Activated CD4-positive, alpha-beta memory T cell treated with anti-CD3 and anti-CD28 coated beads for 36 hours (primary cell): ENCODE data around the gene OOSP4B. TPM values are rescaled to one million over a fixed set of nuclear protein-coding genes. Genes with fewer than 3 reads are reported as not detected.
"Not testable (repeated sequence)": the region's sequence is repeated elsewhere in the genome, so short reads cannot be mapped to it uniquely, and the experiment has no call there.

ENCODE experiments used
- CTCF ChIA-PET: fragments of 350-600 bp; sonication (Branson Sonifier 250); formaldehyde crosslinking; loops from one replicate; lab custom pipeline; 2021; ENCODE audit warnings: antibody characterized with exemption, inconsistent platforms; lab: Charles Lee
- POLR2A ChIA-PET: fragments of 350-600 bp; sonication (Branson Sonifier 250); formaldehyde crosslinking; loops from one replicate; lab custom pipeline; 2021; ENCODE audit warnings: antibody characterized with exemption; lab: Charles Lee
- DNase-seq: peaks from one replicate; pipeline ENCODE4 v3.0.0-alpha.2; 2020
- H3K27ac Mint-ChIP-seq: one replicate; pipeline ENCODE4 v1.8.0; 2021; ENCODE audit warnings: mixed read lengths
- H3K27me3 Mint-ChIP-seq: one replicate; pipeline ENCODE4 v1.8.0; 2021; ENCODE audit warnings: mixed read lengths
- H3K36me3 Mint-ChIP-seq: one replicate; pipeline ENCODE4 v1.8.0; 2021; ENCODE audit warnings: mixed read lengths
- H3K4me1 Mint-ChIP-seq: one replicate; pipeline ENCODE4 v1.8.0; 2021; ENCODE audit warnings: low read depth, mixed read lengths
- H3K4me3 Mint-ChIP-seq: one replicate; pipeline ENCODE4 v1.8.0; 2021; ENCODE audit warnings: mild to moderate bottlenecking, mixed read lengths
- H3K9me3 Mint-ChIP-seq: one replicate; pipeline ENCODE4 v1.8.0; 2021; ENCODE audit warnings: mixed read lengths
- intact Hi-C: fragments of 100-400 bp; cut with micrococcal nuclease; formaldehyde crosslinking; loops from one replicate; pipeline ENCODE4 v1.15.1; 2023
- total RNA-seq, 2 experiments: library from RNA; stranded (reverse); gene quantifications; one replicate each; pipeline ENCODE4 v1.2.3, GENCODE V29; 2021

Gene OOSP4B
- not detected for total RNA-seq

- H3K9me3 Mint-ChIP-seq = peaks cover 2% of the 10 kb centered on the region
- no peak within 1 kb of the TSS for H3K4me3 Mint-ChIP-seq
- no peaks in the 10 kb centered on the region for H3K4me1 Mint-ChIP-seq
- H3K27me3 Mint-ChIP-seq = peaks cover 12% of the 10 kb centered on the region
- intact Hi-C loops = no loop called here
- H3K36me3 Mint-ChIP-seq = no peaks in the 10 kb centered on the region
- no peak within 1 kb of the TSS for H3K27ac Mint-ChIP-seq
- CTCF ChIA-PET = no interaction called here
- DNase-seq = no peak
- POLR2A ChIA-PET = no interaction called here
Measured at GRCh38 chr11:60016881-60017280, at the start of gene OOSP4B. TSS of gene OOSP4B (plus strand) at chr11:60017181.

GRCh38 chr11:59967677-59968394, 49.1 kb upstream of the OOSP4B start:
- intact Hi-C loops = no loop called here

DNA sequence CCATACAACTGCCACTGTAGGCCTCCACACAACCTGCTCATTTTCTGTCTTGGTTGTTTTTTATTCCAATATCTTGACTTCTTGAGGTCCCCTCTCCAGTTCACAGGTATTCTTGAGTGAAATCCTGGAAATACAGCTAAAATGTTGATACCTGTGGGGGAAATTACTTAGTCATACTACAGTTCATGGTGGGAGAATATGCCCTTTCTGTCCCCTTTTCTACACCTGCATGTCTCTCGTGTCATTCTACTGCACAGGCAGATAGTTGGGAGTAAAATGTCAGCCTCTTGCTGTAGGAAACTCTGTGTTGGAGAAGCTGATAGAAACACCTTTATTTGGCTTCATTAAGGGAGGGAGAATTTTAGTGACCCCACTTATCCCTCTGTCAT, 48.6 kb upstream of the OOSP4B start:
- POLR2A ChIA-PET = no interaction called here
- Mint-ChIP-seq H3K4me3 (no peak overlapping the region), H3K4me1 (no peaks in the 10 kb centered on the region), H3K27ac (no peak overlapping the region), H3K27me3 (peaks cover 10% of the 10 kb centered on the region), H3K9me3 (no peaks in the 10 kb centered on the region), H3K36me3 (no peaks in the 10 kb centered on the region)
- CTCF ChIA-PET = no interaction called here
- intact Hi-C loops = no loop called here
- no peak for DNase-seq

More at GRCh38 chr11:59967677-59968394, 49.1 kb upstream of the OOSP4B start:
- ChIA-PET POLR2A (no interaction called here), CTCF (no interaction called here)
- Mint-ChIP-seq H3K4me1 (no peaks in the 10 kb centered on the region), H3K4me3 (no peak overlapping the region), H3K36me3 (no peaks in the 10 kb centered on the region), H3K27ac (no peak overlapping the region), H3K9me3 (no peaks in the 10 kb centered on the region), H3K27me3 (peaks cover 7% of the 10 kb centered on the region)
- no peak for DNase-seq

DNA sequence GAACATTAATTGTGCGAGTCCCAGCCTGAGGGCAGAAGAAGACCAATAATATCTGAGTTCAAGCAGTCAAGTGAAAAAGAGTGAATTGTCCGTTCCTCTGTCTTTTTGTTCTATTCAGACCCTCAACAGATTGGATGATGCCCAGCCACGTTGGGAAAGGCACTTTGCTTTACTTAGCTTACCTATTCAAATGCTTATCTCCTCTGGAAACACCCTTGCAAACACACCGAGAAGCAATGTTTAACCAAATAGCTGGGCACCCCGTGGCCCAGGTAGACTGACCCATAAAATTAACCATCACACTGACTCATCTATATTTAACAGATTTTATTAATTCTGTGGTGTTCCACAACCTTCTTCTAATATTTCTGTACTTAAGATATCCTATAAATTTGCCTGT, 43.9 kb upstream of the OOSP4B start:
- no peaks in the 10 kb centered on the region for H3K4me1 Mint-ChIP-seq
- no peaks in the 10 kb centered on the region for H3K36me3 Mint-ChIP-seq
- intact Hi-C loops = no loop called here
- H3K4me3 Mint-ChIP-seq = no peak overlapping the region
- no peaks in the 10 kb centered on the region for H3K9me3 Mint-ChIP-seq
- H3K27me3 Mint-ChIP-seq = peaks cover 5% of the 10 kb centered on the region
- H3K27ac Mint-ChIP-seq = no peak overlapping the region
- POLR2A ChIA-PET = no interaction called here
- CTCF ChIA-PET = no interaction called here
- DNase-seq = no peak

DNA sequence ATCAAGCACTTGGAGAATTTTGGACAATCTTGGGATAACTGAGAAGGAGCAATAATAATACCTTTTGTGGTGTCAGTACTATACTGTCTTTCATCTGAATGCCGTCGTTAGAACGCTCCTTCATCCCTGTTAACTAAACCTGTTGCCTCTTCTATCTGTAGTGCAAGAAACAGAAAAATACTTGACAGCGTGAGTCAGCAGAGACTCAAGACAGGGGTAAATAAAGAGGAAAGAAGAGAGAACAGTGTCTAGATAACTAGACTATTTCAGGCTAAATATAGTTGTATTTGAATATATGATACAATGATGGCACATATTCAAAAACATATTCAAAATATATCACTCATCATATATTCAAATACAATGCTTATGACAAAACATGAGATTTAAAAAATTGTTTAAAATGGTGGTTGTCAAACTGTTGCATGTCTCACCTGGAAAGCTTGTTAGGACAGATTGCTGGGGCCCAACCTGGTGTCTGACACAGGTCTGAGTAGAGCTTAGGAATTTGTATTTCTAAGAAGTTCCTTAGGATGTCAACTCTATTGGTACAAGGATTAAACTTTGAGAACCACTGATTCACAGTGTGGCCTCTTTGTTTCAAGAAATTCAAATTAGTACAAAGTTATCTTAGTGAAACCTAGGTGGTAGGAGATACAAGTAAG, 35.7 kb upstream of the OOSP4B start:
- no peak overlapping the region for H3K4me3 Mint-ChIP-seq
- POLR2A ChIA-PET = no interaction called here
- H3K9me3 Mint-ChIP-seq = no peaks in the 10 kb centered on the region
- H3K4me1 Mint-ChIP-seq = no peaks in the 10 kb centered on the region
- H3K36me3 Mint-ChIP-seq = no peaks in the 10 kb centered on the region
- H3K27me3 Mint-ChIP-seq = peaks cover 15% of the 10 kb centered on the region
- CTCF ChIA-PET = no interaction called here
- DNase-seq = no peak
- H3K27ac Mint-ChIP-seq = no peak overlapping the region
- intact Hi-C loops = no loop called here

DNA sequence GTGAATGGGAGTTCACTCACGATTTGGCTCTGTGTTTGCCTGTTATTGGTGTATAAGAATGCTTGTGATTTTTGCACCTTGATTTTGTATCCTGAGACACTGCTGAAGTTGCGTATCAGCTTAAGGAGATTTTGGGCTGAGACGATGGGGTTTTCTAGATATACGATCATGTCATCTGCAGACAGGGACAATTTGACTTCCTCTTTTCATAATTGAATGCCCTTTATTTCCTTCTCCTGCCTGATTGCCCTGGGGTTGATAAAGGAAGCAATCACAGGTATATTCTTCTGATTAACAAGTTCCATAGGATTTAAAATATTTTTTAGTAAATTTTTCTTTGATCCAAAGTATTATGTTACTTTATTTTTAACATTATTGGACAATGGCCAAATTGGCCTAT, 34.9 kb upstream of the OOSP4B start:
- CTCF ChIA-PET, DNase-seq, H3K9me3 Mint-ChIP-seq, POLR2A ChIA-PET, intact Hi-C loops, H3K36me3 Mint-ChIP-seq, H3K4me3 Mint-ChIP-seq, H3K27ac Mint-ChIP-seq, H3K4me1 Mint-ChIP-seq: not testable (repeated sequence)
- H3K27me3 Mint-ChIP-seq = peaks cover 15% of the 10 kb centered on the region

DNA sequence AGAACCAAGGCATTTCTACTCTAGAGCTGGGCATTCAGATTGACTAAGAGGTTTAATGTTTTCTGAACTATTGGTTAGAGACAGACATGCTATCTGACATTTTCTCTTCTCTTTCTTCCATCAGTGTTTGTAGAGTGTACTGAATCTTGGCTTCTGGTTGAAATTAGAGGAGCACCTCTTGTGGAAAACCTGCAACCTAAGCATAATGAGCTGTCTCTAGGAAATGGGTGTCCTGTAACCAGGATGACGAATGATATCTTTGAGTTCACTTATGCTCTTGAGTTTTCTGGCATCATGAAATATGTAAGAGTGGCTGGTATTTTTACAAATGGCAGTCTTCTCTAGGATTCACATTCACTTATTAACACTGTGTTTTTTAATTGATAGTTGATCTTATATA, 33.8 kb upstream of the OOSP4B start:
- Mint-ChIP-seq H3K4me3 (no peak overlapping the region), H3K27me3 (peaks cover 13% of the 10 kb centered on the region)
- CTCF ChIA-PET = no interaction called here

DNA sequence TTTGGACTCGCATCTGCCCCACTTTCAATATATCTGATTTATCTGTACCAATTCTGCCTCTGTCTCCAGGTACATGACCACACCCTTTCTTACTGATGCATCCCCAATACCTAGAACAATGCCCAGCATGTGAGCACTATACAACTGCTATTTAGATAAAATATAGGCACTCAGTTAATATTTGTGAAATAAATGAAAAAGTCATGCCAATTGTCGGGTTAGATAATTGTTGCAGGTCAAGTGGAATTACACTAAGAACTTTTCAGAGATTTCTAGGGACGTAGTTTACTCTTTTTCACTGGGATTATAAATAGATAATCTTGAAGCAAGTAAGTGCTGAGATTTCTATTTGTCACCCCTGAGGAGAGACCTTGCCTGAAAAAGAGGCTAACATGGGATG, 32.6 kb upstream of the OOSP4B start:
- no peak overlapping the region for H3K27ac Mint-ChIP-seq
- no peaks in the 10 kb centered on the region for H3K36me3 Mint-ChIP-seq
- no peaks in the 10 kb centered on the region for H3K9me3 Mint-ChIP-seq
- no peak for DNase-seq
- H3K4me3 Mint-ChIP-seq = no peak overlapping the region
- H3K4me1 Mint-ChIP-seq = no peaks in the 10 kb centered on the region
- peaks cover 10% of the 10 kb centered on the region for H3K27me3 Mint-ChIP-seq
- POLR2A ChIA-PET = no interaction called here
- intact Hi-C loops = no loop called here
- CTCF ChIA-PET = no interaction called here

More for the DNA sequence above, 33.8 kb upstream of the OOSP4B start:
- no peak for DNase-seq
- intact Hi-C loops = no loop called here
- H3K9me3 Mint-ChIP-seq = no peaks in the 10 kb centered on the region
- no peaks in the 10 kb centered on the region for H3K4me1 Mint-ChIP-seq
- POLR2A ChIA-PET = no interaction called here
- no peaks in the 10 kb centered on the region for H3K36me3 Mint-ChIP-seq
- no peak overlapping the region for H3K27ac Mint-ChIP-seq

DNA sequence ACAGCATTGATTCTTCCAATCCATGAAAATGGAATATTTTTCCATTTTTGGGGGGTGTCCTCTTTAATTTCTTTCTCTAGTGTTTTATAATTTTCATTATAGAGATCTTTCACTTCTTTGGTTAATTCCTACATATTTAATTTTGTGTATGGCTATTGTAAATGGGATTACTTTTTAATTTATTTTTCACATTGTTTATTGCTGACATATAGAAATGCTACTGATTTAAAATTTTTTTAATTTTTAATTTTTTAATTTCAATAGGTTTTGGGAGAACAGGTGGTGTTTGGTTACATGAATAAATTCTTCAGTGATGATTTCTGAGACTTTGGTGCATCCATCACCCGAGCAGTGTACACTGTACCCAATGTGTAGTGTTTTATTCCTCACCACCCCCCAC, 26.6 kb upstream of the OOSP4B start:
- H3K4me3 Mint-ChIP-seq = no peak overlapping the region
- POLR2A ChIA-PET = no interaction called here
- H3K4me1 Mint-ChIP-seq = no peaks in the 10 kb centered on the region
- H3K9me3 Mint-ChIP-seq = peaks cover 14% of the 10 kb centered on the region
- no peak overlapping the region for H3K27ac Mint-ChIP-seq
- H3K27me3 Mint-ChIP-seq = peaks cover 13% of the 10 kb centered on the region
- CTCF ChIA-PET = no interaction called here
- H3K36me3 Mint-ChIP-seq = no peaks in the 10 kb centered on the region
- intact Hi-C loops = no loop called here
- no peak for DNase-seq

DNA sequence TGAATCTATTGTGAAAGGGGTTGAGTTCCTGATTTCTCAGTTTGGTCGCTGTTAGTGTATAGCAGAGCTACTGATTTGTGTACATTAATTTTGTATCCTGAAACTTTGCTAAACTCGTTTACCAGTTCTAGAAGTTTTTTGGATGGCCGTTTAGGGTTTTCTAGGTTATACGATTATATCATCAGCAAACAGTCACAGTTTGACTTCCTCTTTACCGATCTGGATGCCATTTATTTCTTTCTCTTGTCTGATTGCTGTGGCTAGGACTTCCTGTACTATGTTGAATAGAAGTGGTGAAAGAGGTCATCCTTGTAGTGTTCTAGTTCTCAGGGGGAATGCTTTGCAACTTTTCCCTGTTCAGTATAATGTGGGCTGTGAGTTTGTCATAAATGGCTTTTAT, 24.6 kb upstream of the OOSP4B start:
- Mint-ChIP-seq H3K27me3 (peaks cover 13% of the 10 kb centered on the region), H3K4me1 (no peaks in the 10 kb centered on the region), H3K27ac (no peak overlapping the region), H3K4me3 (no peak overlapping the region), H3K36me3 (no peaks in the 10 kb centered on the region), H3K9me3 (peaks cover 14% of the 10 kb centered on the region)
- intact Hi-C loops = no loop called here
- CTCF ChIA-PET = no interaction called here
- POLR2A ChIA-PET = no interaction called here
- no peak for DNase-seq

GRCh38 chr11:59997800-59998199, 19.2 kb upstream of the OOSP4B start:
- intact Hi-C loops = no loop called here
- H3K27me3 Mint-ChIP-seq = peaks cover 10% of the 10 kb centered on the region
- no peak overlapping the region for H3K27ac Mint-ChIP-seq
- ChIA-PET POLR2A (no interaction called here), CTCF (no interaction called here)
- no peak for DNase-seq
- no peak overlapping the region for H3K4me3 Mint-ChIP-seq
- no peaks in the 10 kb centered on the region for H3K4me1 Mint-ChIP-seq
- no peaks in the 10 kb centered on the region for H3K36me3 Mint-ChIP-seq
- H3K9me3 Mint-ChIP-seq = no peaks in the 10 kb centered on the region

- ChIA-PET CTCF (no interaction called here), POLR2A (no interaction called here)
- Mint-ChIP-seq H3K9me3 (no peaks in the 10 kb centered on the region), H3K36me3 (no peaks in the 10 kb centered on the region), H3K4me1 (no peaks in the 10 kb centered on the region), H3K4me3 (no peak overlapping the region), H3K27ac (no peak overlapping the region), H3K27me3 (peaks cover 10% of the 10 kb centered on the region)
- DNase-seq = no peak
- intact Hi-C loops = no loop called here
Measured at GRCh38 chr11:59999691-60000090, 17.3 kb upstream of the OOSP4B start.

DNA sequence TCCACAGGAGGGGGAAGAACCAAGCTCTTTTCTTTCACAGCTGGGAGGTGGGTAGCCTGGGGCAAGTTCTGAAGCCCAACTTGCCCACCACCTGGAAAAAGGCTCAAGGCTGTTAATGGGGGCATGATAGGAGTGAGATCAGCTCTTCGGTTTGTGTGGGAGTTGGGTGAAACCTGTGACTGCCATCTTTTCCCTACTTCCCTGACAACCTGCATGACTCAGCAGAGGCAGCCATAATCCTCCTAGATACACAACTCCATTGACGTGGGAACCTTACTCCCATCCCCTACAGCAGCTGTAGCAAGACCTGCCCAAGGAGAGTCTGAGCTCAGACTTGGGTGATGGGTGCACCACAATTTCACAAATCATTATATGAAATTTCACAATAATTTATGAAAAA, 13.3 kb upstream of the OOSP4B start:
- CTCF ChIA-PET = no interaction called here

More for the DNA sequence above, 13.3 kb upstream of the OOSP4B start:
- Mint-ChIP-seq H3K36me3 (no peaks in the 10 kb centered on the region), H3K9me3 (no peaks in the 10 kb centered on the region), H3K27me3 (peaks cover 10% of the 10 kb centered on the region), H3K27ac (no peak overlapping the region), H3K4me3 (no peak overlapping the region), H3K4me1 (no peaks in the 10 kb centered on the region)
- POLR2A ChIA-PET = no interaction called here
- no peak for DNase-seq
- intact Hi-C loops = no loop called here
